Thyroid gland (tissue), 4 donors: ENCODE data around the gene LPAR4.

Experiments used
- POLR2A ChIP-seq, 2 donors: fragments of 450-650 bp; IDR thresholded peaks; one replicate each; pipeline ENCODE4 v1.6.1; 2017; ENCODE audit warnings: antibody characterized with exemption in 2 of 2, mild to moderate bottlenecking in 2 of 2, moderate library complexity in 1 of 2
- TF ChIP-seq, protein P1 (sequence below), 6 experiments: fragments of 200-600 bp in 3 of 6; fragments of 450-650 bp in 3 of 6; sonication (generic) in 3 of 6; IDR thresholded peaks; one replicate each; pipeline ENCODE4 v1.5.1; 2016 to 2019; ENCODE audit warnings: antibody characterized with exemption in 6 of 6, mild to moderate bottlenecking in 2 of 6, inconsistent platforms in 1 of 6, moderate library complexity in 1 of 6

DNA sequence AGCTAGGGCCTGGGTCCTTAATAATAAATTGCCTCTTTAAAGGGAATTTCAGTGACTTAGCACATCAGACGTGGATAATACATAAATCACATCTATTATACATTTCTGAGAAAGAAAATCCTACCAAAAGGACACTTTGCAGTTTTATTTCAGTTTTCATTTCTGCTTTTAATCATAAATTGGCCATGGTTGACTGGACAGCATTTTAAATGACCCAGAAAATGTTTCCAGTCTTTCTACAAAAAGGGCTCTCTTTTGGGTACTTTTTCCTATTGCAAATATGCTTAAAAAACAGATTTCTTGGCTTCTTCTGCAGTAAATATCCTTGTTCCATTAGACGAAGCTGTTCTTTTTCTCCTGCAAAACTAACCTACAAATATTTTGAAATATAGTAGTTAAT, 41.4 kb upstream of the LPAR4 start:
- TF ChIP-seq, protein P1, sequence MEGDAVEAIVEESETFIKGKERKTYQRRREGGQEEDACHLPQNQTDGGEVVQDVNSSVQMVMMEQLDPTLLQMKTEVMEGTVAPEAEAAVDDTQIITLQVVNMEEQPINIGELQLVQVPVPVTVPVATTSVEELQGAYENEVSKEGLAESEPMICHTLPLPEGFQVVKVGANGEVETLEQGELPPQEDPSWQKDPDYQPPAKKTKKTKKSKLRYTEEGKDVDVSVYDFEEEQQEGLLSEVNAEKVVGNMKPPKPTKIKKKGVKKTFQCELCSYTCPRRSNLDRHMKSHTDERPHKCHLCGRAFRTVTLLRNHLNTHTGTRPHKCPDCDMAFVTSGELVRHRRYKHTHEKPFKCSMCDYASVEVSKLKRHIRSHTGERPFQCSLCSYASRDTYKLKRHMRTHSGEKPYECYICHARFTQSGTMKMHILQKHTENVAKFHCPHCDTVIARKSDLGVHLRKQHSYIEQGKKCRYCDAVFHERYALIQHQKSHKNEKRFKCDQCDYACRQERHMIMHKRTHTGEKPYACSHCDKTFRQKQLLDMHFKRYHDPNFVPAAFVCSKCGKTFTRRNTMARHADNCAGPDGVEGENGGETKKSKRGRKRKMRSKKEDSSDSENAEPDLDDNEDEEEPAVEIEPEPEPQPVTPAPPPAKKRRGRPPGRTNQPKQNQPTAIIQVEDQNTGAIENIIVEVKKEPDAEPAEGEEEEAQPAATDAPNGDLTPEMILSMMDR (IDR thresholded peaks at IDR 0.05): no peak
- TF ChIP-seq POLR2A (IDR thresholded peaks at IDR 0.05): no peak
